Activated CD8-positive, alpha-beta memory T cell treated with anti-CD3 and anti-CD28 coated beads for 24 hours (primary cell): Measurements from ENCODE around the gene PRKG1.
"Not testable (repeated sequence)": the region's sequence is repeated elsewhere in the genome, so short reads cannot be mapped to it uniquely, and the experiment has no call there.

Source experiments
- DNase-seq: peaks from one replicate; pipeline ENCODE4 v3.0.0-alpha.2; 2020

Gene PRKG1

DNA sequence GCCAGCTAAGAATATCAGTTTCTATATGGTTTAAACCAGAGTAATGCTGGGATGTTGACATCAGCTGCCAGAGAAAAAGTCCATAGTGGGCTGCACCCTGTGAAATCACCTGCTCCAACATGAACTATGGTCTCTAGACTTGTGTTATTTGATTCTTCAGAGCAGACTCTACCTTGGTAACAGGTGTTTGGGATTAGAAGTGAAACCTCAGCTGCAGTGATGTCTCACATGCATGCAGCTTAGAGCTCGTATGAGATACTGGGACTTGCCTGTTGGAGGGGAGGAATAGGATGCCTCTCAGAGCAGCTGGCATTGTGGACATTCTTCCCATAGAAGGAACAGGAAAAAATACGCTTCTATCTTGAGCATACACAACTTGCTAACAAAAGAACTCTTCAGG, 912.2 kb downstream of the PRKG1 start:
- DNase-seq = no peak

DNA sequence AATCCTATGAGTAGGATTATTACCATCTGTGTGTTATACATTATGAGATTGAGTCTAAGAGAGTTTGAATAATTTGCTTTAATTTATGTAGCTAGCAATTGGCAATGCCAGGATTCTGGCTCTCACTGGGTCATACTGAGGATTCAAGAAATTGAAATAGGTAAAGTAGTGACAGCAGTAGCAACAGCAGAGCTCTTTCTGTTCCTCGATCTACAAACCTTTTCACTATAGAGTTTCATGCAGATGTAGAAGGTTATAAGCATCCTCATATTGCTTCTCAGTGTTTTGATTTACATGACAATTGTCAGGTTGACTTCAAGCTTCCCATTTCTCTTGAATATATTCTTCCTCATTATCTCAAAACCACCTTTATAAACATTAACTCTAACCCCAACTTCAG, 919.2 kb downstream of the PRKG1 start:
- DNase-seq = no peak

DNA sequence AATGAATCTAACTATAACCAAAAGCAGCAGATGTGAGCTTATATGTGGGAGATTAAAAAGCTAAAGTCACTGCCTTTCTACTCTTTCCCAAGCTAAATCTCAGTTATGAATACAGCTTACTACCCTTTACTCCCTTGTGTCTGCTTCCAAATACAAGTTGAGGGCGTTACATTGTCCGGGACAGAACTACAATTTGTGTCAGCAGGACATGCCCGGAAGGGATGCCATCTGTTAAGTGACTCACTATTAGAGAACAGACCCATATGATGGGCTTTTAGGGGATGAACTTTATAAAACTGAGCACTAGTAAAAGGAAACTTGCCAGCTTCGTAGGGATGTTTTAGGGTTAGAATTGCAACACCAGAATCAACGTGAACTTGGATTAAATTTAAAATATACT, 924.8 kb downstream of the PRKG1 start:
- DNase-seq = no peak

DNA sequence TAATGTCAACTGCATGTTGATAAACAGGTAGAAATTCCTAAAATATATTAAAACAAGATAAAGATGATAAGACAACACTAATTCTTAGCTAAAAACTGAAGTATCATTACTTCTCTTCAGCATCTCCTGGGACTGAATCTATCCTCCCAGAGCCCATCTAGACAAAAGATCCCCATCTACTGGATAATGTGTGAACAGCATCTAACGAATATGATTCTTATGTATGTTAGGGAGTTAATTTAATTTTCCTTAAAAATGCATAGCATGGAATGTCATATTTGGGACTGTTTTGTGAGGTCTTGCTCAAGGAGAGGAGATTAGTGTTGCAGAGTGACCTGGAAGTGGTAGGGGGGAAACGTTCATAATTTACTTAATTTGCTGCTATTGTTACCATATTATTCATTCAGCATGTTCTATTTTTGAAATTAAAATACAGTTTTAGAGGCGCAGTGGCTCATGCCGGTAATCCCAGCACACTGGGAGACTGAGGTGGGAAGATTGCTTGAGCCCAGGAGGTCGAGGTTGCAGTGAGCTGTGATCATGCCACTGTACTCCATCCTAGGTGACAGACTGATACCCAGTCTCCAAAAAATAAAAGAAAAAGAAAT, 930.2 kb downstream of the PRKG1 start:
- no peak for DNase-seq

DNA sequence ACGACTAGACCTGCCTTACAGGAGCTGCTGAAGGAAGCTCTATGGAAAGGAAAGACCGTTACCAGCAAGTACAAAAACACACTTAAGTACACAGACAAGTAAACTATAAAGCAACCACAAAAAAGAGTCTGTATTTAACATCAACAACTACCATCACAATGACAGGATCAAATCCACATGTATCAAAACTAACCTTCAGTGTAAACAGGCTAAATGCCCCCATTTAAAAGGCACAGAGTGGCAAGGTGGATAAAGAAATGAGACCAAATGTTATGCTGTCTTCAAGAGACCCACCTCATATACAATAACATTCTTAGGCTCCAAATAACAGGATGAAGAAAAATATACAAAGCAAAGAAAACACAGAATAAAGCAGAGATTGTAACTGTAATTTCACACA, 932.8 kb downstream of the PRKG1 start:
- DNase-seq = no peak

DNA sequence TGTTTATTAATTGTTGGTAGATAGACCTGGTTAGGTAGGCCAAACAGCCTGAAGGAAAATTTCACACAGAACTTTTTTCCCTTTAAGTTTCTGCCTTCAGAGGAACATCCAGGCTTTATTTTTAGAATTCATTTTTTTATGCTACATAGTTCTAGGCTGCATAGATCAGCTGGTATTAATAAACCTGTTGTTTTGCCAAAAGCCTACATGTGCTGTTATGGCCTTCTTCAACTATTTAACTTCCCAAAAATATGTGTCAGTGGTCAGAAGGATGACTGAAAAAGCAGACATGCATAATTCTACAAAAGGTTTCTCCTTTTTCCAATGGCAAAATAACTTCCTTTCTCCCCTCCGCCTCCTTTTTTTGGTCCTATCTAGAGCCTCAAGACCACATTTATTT, 936.8 kb downstream of the PRKG1 start:
- DNase-seq = no peak

DNA sequence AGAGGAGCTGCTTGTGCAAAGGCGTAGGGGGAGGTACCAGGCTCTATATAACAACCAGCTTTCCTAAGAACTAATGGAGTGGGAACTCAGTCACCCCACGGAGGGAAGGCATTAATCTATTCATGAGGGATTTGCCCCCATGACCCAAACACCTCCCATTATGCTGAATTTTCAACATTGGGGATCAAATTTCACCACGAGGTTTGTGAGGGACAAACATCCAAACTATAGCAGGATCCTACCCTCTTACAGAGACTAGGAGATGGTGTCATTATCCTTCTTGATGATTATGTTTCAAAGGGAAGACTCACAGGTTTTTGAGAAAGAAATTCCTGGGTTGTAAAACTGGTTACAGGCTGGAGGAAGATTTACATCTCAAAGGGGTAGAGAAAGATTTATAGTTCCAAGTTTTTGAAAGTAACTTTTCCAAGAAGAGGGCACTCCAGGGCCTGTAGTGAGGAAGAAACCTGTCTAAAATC, 944.8 kb downstream of the PRKG1 start:
- no peak for DNase-seq

DNA sequence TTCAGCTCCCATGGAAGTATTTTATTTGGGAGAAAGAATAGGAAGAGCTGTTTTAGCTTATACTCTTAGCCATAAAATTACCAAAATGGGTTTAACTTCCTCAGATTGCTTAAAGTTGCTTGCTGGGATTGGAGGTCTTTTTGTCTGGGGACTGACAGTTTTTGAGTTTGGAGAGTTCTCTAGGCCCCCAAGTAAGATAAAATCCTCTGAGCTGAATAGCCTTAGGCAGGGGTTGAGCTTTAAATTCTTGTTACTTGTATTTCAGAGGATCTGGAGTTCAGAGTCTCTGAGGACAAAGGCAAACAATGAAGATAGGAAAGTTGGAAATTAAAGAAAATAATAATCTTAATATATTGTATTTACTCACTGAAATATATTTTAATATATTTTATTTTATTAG, 945.4 kb downstream of the PRKG1 start:
- no peak for DNase-seq

DNA sequence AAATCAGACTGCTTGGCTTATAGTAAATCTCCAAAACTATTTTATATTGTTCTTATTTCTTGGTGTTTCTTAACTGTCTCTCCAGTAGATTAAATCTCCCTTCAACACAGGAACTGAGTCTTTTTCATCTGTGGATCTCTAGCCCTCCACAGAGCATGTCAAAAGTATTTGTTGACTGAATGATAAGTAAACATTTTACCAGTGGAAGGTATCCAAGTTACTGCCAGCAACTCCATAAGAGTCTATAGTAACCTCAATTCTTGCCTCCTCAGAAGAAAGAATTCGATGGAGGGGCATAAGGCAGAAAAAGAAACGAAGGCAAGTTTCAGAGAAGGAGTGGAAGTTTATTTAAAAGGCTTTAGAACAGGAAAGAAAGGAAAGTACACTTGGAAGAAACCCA, 945.9 kb downstream of the PRKG1 start:
- no peak for DNase-seq

DNA sequence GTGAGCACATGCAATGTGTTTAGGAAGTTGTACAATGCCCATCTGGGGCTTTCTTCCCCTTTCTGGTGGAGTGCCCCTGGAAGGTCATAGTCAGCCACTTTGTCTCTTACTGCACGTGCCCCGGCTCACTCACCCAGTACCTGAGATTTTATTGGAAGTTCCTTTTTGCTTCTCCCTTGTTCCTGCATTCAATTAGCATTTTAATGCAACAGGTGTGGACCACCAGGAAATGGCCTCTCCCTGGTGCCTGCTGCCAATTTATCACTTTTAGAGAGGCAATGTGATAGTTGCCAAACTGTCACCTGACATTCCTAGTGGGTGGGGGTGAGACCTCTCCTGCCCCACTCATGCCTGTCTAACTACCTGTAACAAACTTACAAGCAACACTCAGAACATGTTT, 946.4 kb downstream of the PRKG1 start:
- no peak for DNase-seq

DNA sequence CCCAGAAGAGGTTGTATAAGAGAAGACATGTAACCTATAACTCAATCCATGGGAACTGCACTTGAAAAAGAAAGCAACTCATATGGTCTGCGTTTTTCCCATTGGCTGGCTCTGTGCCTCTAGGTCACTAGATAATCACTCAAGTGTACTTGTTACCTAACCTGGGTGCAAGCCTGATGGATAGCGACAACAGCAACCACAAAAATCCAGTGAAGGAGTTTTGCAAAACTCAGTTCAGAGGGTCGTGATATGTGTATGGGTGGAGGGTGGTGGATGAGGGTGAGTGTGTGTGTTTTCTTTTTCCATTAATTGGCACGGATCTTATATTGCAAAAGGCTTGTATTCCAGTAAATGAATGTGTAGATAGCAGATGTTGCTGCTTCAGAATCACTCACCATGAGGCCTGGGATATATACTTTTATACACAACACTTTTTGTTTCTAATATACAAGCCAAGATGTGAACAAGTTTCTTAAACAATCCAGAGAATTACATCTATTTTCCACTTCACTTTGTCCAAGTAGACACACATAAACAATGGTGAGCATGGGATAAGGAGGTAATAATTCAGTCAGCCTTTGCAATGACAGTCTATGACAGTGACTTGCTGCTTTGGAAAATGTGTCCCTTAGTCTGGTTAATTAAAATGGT, 952.9 kb downstream of the PRKG1 start:
- DNase-seq = no peak

DNA sequence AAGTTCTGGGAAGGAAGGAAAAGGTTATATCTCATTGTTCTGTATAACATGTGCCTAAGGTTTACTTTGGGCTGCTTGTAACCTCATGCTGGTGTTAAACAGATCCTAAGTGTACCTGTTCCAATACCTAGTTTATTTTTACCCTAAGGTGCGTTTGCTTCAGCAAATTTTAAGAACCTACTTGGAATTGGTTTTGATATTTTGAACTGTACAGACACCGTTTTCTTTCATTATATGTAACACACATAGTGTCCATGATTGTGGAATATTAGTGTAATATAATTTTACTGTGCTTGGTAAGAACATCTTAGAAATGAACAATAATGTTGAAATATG, 954.2 kb downstream of the PRKG1 start:
- DNase-seq = no peak

DNA sequence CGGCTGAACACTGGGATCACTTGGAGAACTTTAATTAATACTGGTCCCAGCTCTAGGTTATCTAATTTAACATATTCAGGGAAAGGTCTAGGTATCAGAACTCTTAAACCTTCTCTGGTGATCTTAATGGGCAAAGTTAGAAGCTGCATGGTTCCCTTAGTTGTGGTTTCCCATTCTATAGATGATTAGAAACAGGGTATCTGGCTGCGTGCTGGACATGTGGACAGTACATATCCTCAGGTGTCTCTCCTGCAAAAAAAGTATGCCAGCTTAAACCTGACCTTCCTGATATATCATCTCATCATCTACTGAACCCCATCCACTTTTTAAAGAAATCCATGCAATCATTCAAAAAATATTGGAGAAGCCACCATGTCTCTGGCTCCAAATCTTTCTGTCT, 955.3 kb downstream of the PRKG1 start:
- DNase-seq = no peak

DNA sequence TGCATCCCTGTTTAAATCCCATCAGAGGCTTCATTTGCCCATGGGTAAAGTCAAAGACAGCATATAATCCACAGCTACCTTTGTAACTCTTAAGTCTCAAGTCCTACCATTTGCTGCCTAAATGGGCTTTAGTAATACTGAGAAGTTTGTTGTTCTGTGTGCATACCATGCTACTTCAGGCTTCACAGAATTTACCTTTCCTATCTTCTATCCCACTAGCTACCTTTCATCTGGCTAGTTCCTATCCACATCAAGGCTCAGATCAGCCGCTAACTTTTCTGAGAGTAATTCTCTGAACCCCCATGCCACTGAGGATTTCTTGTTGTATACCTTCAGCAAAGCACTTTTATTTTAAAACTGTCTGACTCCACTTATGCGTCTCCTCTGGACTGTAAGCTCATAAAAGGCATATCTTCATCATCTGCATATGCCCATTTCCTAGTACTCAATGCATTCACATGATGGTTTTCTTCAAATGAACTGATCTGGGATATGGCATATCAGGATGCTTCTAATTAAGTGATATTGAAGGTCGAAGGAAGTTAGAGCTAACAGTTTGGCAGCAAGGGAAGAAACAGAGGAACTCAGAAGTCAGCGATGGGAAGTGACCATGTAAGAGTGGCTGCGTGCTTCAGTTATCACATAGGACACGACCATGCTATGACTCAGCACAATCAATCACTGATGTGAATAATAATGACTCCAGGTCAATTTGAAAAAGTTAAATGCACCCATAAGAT, 955.9 kb downstream of the PRKG1 start:
- no peak for DNase-seq

DNA sequence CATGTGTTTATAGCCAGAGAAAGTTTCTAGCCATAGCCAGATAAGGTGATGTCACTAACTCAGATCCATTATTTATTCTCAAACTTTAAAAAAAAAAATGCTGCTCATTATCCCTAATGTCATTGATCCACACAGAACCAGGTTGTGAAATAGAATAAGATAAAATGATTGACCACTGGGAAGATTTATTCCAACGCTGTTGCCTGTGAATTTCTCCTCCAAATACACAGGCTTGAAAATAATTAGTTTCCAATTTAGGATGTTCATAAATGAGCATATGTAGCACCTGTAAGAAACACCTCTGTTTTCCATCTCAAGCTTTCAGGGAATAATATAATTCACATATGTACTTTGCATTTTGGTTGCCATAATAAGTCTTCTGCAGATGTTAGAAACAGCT, 956.7 kb downstream of the PRKG1 start:
- no peak for DNase-seq

DNA sequence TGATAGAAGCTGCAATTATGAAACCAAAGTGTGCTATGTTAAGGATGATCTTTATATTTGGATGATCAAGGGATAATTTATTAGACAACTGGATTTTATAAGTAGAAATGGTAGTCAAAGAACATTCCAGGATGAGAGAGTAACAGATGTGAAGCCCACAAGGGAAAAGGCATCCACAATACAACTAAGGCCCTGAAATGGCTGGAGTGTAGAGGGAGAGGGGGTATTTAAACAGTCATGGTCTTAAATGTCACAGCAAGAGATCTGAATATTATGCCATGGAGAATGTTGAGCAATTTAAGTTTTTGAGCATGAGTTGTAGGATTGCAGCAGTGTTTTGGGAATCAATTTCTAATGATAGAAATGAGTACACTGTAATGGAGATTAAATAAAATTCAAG, 957.5 kb downstream of the PRKG1 start:
- DNase-seq = no peak

DNA sequence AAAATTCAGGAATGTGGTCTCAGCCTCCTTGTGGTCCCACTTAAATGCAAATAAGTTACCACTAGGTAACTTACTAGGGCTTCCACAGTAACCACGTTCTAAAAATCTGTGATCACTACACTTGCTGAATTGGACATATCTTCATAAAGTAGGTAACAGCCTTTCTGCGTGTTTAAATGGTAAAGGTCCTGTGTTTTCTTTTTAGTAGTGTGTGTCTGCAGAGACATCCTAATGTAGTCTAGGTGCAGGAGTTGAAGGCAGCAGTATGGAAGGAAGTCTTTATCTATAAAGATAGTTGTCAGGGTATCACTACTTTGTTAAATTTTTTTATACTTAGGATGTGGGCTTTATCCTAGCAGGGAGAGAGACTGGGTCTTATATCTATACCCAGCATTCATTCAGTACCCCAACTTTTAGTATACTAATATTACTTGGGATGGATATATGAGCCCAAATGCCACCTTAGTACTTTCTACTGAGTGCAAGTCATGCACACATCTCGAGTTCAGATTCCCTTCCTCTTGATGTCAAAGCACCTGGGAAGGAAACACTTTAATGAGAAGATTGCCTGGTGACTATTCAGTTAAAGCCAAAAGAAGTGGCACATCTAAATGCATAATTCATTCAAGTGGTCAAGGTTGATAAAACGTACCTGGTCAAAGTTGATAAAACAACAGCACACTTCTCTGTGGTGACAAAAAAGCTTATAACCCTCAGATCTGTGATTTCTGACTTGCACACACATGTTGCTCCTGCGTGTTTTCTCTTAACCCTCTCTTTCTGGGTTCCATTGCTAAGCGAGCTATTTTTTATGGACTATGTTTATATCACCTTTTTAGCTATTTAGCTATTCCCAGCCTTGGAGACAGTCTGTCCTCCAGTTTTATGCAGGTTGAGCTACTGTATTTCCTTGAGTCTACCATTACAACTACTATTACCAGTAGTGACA, 958.7 kb downstream of the PRKG1 start:
- DNase-seq = no peak

DNA sequence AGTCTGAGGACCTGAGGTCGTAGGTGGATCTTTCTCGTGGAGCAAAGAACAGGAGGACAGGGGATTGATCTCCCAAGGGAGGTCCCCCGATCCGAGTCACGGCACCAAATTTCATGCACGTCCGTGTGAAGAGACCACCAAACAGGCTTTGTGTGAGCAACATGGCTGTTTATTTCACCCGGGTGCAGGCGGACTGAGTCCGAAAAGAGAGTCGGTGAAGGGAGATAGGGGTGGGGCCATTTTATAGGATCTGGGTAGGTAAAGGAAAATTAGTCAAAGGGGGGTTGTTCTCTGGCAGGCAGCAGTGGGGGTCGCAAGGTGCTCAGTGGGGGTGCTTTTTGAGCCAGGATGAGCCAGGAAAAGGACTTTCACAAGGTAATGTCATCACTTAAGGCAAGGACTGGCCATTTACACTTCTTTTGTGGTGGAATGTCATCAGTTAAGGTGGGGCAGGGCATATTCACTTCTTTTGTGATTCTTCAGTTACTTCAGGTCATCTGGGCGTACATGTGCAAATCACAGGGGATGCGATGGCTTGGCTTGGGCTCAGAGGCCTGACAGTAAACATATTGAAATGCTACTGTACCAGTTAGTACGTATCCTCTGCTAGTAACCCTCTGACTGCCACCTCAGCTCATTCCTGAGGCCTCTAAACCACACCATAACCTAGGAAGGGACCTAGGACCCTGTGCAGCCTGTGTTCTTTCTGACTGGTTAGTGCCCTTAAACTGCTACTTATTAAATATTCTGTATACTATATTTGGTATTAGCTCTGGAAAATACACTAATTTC, 964.9 kb downstream of the PRKG1 start:
- not testable (repeated sequence) for DNase-seq

DNA sequence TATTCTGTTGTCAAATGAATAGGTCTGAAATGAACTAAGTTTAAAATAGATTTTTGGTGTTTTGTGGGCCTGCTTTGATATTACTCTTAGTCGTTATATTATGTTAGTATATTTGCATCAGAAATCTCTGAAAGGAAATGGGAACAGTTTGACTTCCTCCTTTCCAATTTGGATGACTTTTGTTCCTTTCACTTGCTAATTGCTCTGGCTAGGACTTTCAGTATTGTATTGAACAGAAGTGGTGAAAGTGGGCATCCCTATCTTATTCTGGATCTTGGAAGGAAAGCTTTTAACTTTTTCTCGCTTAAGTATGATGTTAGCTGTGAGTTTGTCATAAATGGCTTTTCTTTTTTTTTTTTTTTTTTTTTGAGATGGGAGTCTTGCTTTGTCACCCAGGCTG, 966.2 kb downstream of the PRKG1 start:
- DNase-seq = no peak

DNA sequence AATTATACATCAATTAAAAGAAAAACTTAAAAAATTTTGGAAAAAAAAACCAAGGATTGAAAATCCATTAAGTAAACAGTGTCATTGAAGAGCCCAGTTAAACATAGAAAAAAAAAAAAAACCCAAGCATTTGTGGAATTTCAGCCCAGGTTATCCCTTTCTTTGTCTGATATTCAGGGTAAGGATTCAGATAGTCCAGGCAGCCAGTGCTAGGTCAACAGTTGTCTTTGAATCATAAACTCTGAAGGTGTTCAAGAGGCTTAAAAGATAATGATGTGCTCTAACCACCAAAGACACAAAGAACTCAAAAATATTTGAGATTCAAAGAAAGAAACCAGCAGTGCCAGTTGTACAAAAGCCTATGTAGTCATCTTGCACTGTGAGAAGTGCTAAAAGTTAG, 969.5 kb downstream of the PRKG1 start:
- no peak for DNase-seq

DNA sequence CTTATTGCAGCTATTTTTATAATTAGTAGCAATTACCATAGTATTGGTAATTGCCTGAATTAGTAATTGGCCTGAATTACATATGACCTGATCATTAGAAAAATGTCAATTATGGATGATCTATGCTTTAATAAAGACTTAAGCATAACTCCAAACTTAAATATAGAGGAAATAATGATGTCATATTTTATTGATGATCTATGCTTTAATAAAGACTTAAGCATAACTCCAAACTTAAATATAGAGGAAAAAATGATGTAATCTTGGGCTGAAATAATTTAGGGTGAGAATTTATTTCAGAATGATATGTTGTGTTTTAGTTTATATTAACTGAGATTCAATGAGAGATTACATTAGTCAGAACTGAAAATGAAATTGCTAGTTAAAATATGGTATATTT, 973.8 kb downstream of the PRKG1 start:
- DNase-seq = no peak

DNA sequence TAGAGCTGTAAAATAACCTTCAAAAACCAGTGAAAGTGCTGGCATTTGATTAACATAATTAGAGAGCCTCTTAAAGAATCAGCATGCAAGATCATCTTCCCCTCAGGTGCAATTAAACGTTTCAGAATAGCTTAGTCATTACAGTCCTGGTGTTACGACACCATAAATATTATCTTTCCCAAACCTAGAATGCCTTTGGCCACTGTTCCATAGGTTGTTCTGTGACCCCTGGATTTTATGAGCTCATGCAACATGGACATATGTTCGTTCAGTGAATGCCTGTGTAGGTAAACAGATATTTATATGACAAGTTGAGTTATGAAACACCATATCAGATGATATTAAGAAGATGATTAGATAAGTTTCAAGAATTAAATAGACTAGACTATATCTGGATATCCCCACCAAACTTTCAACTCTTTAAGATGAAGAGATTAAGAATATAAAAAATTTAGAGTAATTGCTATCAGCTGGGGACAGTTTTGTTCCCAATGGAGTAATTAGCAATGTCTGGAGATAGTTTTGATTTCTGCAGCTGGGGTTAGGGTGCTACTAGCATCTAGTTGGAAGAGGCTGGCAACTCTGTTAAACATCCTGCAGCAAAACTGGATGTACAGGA, 976.3 kb downstream of the PRKG1 start:
- no peak for DNase-seq
